HCT116 (cell line): ENCODE results near the gene VMP1. TPM values are rescaled to one million over a fixed set of nuclear protein-coding genes. Genes with fewer than 3 reads are reported as not detected.

Experiments used
- ATAC-seq: fragments of 200-7000 bp; cut with Tn5 transposase; 2 replicates; pipeline ENCODE4 v1.9.1; 2020; ENCODE audit warnings: mild to moderate bottlenecking, moderate library complexity
- BruUV-seq: library from RNA; stranded (reverse); fragments of 400-500 nt; replicated peaks from 2 replicates; lab custom pipeline; 2021; lab: Mats Ljungman, UMichigan
- CTCF ChIA-PET: fragments of 300-600 bp; sonication (Branson Sonifier 250); formaldehyde crosslinking; loops from one replicate; lab custom pipeline; 2021; ENCODE audit warnings: antibody characterized with exemption; lab: Charles Lee
- POLR2A ChIA-PET: fragments of 300-600, 350-600 bp; sonication (Branson Sonifier 250); formaldehyde crosslinking; loops from one replicate; lab custom pipeline; 2021; ENCODE audit warnings: antibody characterized with exemption; lab: Charles Lee
- RAD21 ChIA-PET, 2 experiments: fragments of 300-600 bp; sonication (Branson Sonifier 250); formaldehyde crosslinking; loops; one replicate each; lab custom pipeline; 2023; ENCODE audit warnings: low total read pairs in 2 of 2; ENCODE audit not compliant: uncharacterized antibody in 2 of 2, unreplicated experiment in 2 of 2, low non-redundant PET in 1 of 2; lab: Charles Lee
- DNase-seq: peaks from one replicate; pipeline ENCODE4 v3.0.0-alpha.2; 2010; ENCODE audit warnings: low read depth, low spot score
- H2AFZ ChIP-seq: fragments of 200-600 bp; shearing (Covaris generic), sonication (generic); 2 replicates; pipeline ENCODE4 v1.6.1; 2017; ENCODE audit warnings: low read depth, mixed run types, mixed read lengths, antibody characterized with exemption, low read length; ENCODE audit not compliant: poor library complexity, severe bottlenecking
- H3K27ac ChIP-seq: 2 replicates; pipeline ENCODE4 v1.5.1; 2012; ENCODE audit warnings: low read depth, low read length
- H3K27me3 ChIP-seq: fragments of 200-600 bp; sonication (generic); 2 replicates; pipeline ENCODE4 v1.6.1; 2016; ENCODE audit warnings: mixed run types, low read length, mixed read lengths; ENCODE audit not compliant: insufficient read depth
- H3K36me3 ChIP-seq, 2 experiments: fragments of 200-500 bp in 1 of 2; fragments of 200-600 bp in 1 of 2; sonication (Bioruptor generic) in 1 of 2; sonication (generic) in 1 of 2; 2 replicates each; pipeline versions ENCODE4 v1.5.1 to v1.6.1; 2014 to 2016; ENCODE audit warnings: low read length in 2 of 2, inconsistent platforms in 1 of 2, mixed read lengths in 1 of 2, mixed run types in 1 of 2; ENCODE audit not compliant: insufficient read depth in 2 of 2, control insufficient read depth in 1 of 2
- H3K4me1 ChIP-seq, 2 experiments: fragments of 200-600 bp in 1 of 2; sonication (generic) in 1 of 2; 2 replicates each; pipeline versions ENCODE4 v1.5.1 to v1.6.1; 2012 to 2017; ENCODE audit warnings: low read length in 2 of 2, inconsistent platforms in 1 of 2, mild to moderate bottlenecking in 1 of 2, mixed read lengths in 1 of 2, mixed run types in 1 of 2, moderate library complexity in 1 of 2; ENCODE audit not compliant: insufficient read depth in 2 of 2, control insufficient read depth in 1 of 2
- H3K4me2 ChIP-seq: fragments of 200-600 bp; sonication (generic); 2 replicates; pipeline ENCODE4 v1.6.1; 2017; ENCODE audit warnings: mixed run types, low read length, mixed read lengths
- H3K4me3 ChIP-seq, 2 experiments: fragments of 200-600 bp in 1 of 2; sonication (generic) in 1 of 2; replicated peaks in 1 of 2; 2 replicates each; pipeline ENCODE4 v1.5.1; 2011 to 2016; ENCODE audit warnings: low read length in 2 of 2, control low read depth in 1 of 2, low read depth in 1 of 2, mild to moderate bottlenecking in 1 of 2, mixed read lengths in 1 of 2, mixed run types in 1 of 2
- H3K79me2 ChIP-seq: fragments of 200-600 bp; sonication (generic); 2 replicates; pipeline ENCODE4 v1.6.1; 2017; ENCODE audit warnings: mild to moderate bottlenecking, mixed run types, low read length, moderate library complexity, mixed read lengths; ENCODE audit not compliant: insufficient read depth
- H3K9ac ChIP-seq: fragments of 200-600 bp; sonication (generic); 2 replicates; pipeline ENCODE4 v1.6.1; 2016; ENCODE audit warnings: low read length, mixed read lengths
- H3K9me2 ChIP-seq: fragments of 200-600 bp; sonication (generic), shearing (Covaris generic); 2 replicates; pipeline ENCODE4 v1.6.1; 2017; ENCODE audit warnings: mixed run types, mild to moderate bottlenecking, moderate library complexity; ENCODE audit not compliant: insufficient read depth
- H3K9me3 ChIP-seq, 2 experiments: fragments of 200-500 bp in 1 of 2; fragments of 200-600 bp in 1 of 2; sonication (Bioruptor generic) in 1 of 2; sonication (generic) in 1 of 2; 2 replicates each; pipeline ENCODE4 v1.6.1; 2014 to 2017; ENCODE audit warnings: low read length in 2 of 2, mixed read lengths in 2 of 2, inconsistent platforms in 1 of 2, low read depth in 1 of 2, mild to moderate bottlenecking in 1 of 2, mixed run types in 1 of 2, moderate library complexity in 1 of 2; ENCODE audit not compliant: control insufficient read depth in 1 of 2, insufficient read depth in 1 of 2
- H4K20me1 ChIP-seq: fragments of 200-600 bp; sonication (generic), shearing (Covaris generic); 2 replicates; pipeline ENCODE4 v1.6.1; 2017; ENCODE audit warnings: mixed run types, mild to moderate bottlenecking, moderate library complexity; ENCODE audit not compliant: insufficient read depth
- ATF3 ChIP-seq: IDR thresholded peaks from 2 replicates; pipeline ENCODE4 v1.6.1; 2012
- CBX3 ChIP-seq: IDR thresholded peaks from 2 replicates; pipeline ENCODE4 v1.6.1; 2012; ENCODE audit warnings: low read depth
- CEBPB ChIP-seq: IDR thresholded peaks from 2 replicates; pipeline ENCODE4 v1.6.1; 2012; ENCODE audit warnings: low read depth
- CTCF ChIP-seq, 3 experiments: fragments of 200-600 bp in 1 of 3; sonication (generic) in 1 of 3; IDR thresholded peaks in 2 of 3; conservative IDR thresholded peaks in 1 of 3; 2 replicates each; pipeline ENCODE4 v1.5.1; 2012 to 2017; ENCODE audit warnings: low read depth in 2 of 3, low read length in 2 of 3, antibody characterized with exemption in 1 of 3, borderline replicate concordance in 1 of 3, control low read depth in 1 of 3, mild to moderate bottlenecking in 1 of 3, mixed read lengths in 1 of 3, mixed run types in 1 of 3, moderate library complexity in 1 of 3; ENCODE audit not compliant: insufficient read depth in 1 of 3
- EGR1 ChIP-seq: IDR thresholded peaks from 2 replicates; pipeline ENCODE4 v1.6.1; 2012; ENCODE audit warnings: low read depth
- ELF1 ChIP-seq: IDR thresholded peaks from 2 replicates; pipeline ENCODE4 v1.6.1; 2012; ENCODE audit warnings: low read depth, borderline replicate concordance
- EZH2 ChIP-seq: fragments of 200-600 bp; sonication (generic); IDR thresholded peaks from 2 replicates; pipeline ENCODE4 v1.6.1; 2017; ENCODE audit warnings: antibody characterized with exemption, mixed run types
- EZH2phosphoT487 ChIP-seq: fragments of 200-600 bp; IDR thresholded peaks from 2 replicates; pipeline ENCODE4 v1.6.1; 2018; ENCODE audit warnings: antibody characterized with exemption, borderline replicate concordance
- FOSL1 ChIP-seq: IDR thresholded peaks from 2 replicates; pipeline ENCODE4 v1.6.1; 2012; ENCODE audit warnings: low read depth
- JUND ChIP-seq: IDR thresholded peaks from 2 replicates; pipeline ENCODE4 v1.6.1; 2012
- MAX ChIP-seq: IDR thresholded peaks from 2 replicates; pipeline ENCODE4 v1.6.1; 2012
- POLR2AphosphoS5 ChIP-seq: IDR thresholded peaks from 2 replicates; pipeline ENCODE4 v1.6.1; 2011; ENCODE audit warnings: mild to moderate bottlenecking, low read depth, low read length, moderate library complexity
- RAD21 ChIP-seq: IDR thresholded peaks from 2 replicates; pipeline ENCODE4 v1.6.1; 2012; ENCODE audit warnings: low read depth, mild to moderate bottlenecking
- REST ChIP-seq: IDR thresholded peaks from 2 replicates; pipeline ENCODE4 v1.6.1; 2012; ENCODE audit warnings: low read depth
- SIN3A ChIP-seq: IDR thresholded peaks from 2 replicates; pipeline ENCODE4 v1.6.1; 2012; ENCODE audit warnings: low read depth
- SP1 ChIP-seq: IDR thresholded peaks from 2 replicates; pipeline ENCODE4 v1.6.1; 2012; ENCODE audit warnings: low read depth
- SRF ChIP-seq: IDR thresholded peaks from 2 replicates; pipeline ENCODE4 v1.6.1; 2012; ENCODE audit warnings: low read depth
- TCF7L2 ChIP-seq: IDR thresholded peaks from 2 replicates; pipeline ENCODE4 v1.7.0; 2011; ENCODE audit warnings: borderline replicate concordance, inconsistent platforms; ENCODE audit not compliant: insufficient read depth, insufficient read length; ENCODE audit errors: extremely low read depth
- ZBTB33 ChIP-seq: IDR thresholded peaks from 2 replicates; pipeline ENCODE4 v1.6.1; 2011; ENCODE audit warnings: mild to moderate bottlenecking, low read length, moderate library complexity; ENCODE audit not compliant: insufficient replicate concordance; ENCODE audit errors: extremely low read depth
- ZFX ChIP-seq: fragments of 450-650 bp; IDR thresholded peaks from 2 replicates; pipeline ENCODE4 v1.6.1; 2017
- ZNF274 ChIP-seq: fragments of 200-500 bp; sonication (Bioruptor generic); IDR thresholded peaks from 2 replicates; pipeline ENCODE4 v1.6.1; 2014; ENCODE audit warnings: mild to moderate bottlenecking, low read depth, low read length, inconsistent platforms
- intact Hi-C: fragments of 100-400 bp; cut with micrococcal nuclease; formaldehyde crosslinking; loops from 2 replicates; pipeline ENCODE4 v1.10.0; 2022
- total RNA-seq: library from RNA; stranded (reverse); gene quantifications from one replicate; pipeline ENCODE4 v1.2.1, GENCODE V29; 2021; ENCODE audit not compliant: unreplicated experiment

The VMP1 gene
- total RNA-seq, 1 experiment from 2014 or later = 366 TPM

- intact Hi-C loops = no loop called here
- DNase-seq (no peak), ATAC-seq (peak; percentile 25; the same call in 1 of the 2 replicates)
- peak overlapping the region; percentile 60 for H3K4me2 ChIP-seq
- no peaks in the 10 kb centered on the region for H3K9me2 ChIP-seq
- H4K20me1 ChIP-seq = no peaks in the 10 kb centered on the region
- no peak overlapping the region for H2AFZ ChIP-seq
- peak overlapping the region; percentile 84 for H3K27ac ChIP-seq
- H3K36me3 ChIP-seq = peaks cover 0 to 30% of the 10 kb centered on the region in 2 experiments; a peak in 2 of 4 replicates
- no TSS peak for BruUV-seq
- ChIA-PET POLR2A (interaction anchor here (1.5 to 9.8 kb wide), 3 partner anchors 19 to 77 kb away, joined by 8 to 132 read pairs (median 8); no protein-coding TSS in a partner anchor), RAD21 (no interaction called here), CTCF (interaction anchor here (1.1 to 3.5 kb wide), 2 partner anchors 11 kb away, joined by 5 to 14 read pairs; no protein-coding TSS in a partner anchor)
- no peak overlapping the region for H3K4me3 ChIP-seq
- H3K4me1 ChIP-seq = peaks cover 53 to 74% of the 10 kb centered on the region in 2 experiments
- H3K9me3 ChIP-seq = no peaks in the 10 kb centered on the region; a peak in 1 of 4 replicates
- H3K9ac ChIP-seq = peak overlapping the region; percentile 66
- H3K79me2 ChIP-seq = peaks cover 40% of the 10 kb centered on the region
- no peaks in the 10 kb centered on the region for H3K27me3 ChIP-seq
- TF ChIP-seq POLR2AphosphoS5 = no peak
- TF ChIP-seq EZH2phosphoT487 = no peak
- no peak for TF ChIP-seq ZBTB33
- peak; percentile 38; the same call in 1 of the 2 replicates for TF ChIP-seq FOSL1
- peak; percentile 48; the same call in 1 of the 2 replicates for TF ChIP-seq CEBPB
- no peak for TF ChIP-seq ATF3
- no peak for TF ChIP-seq SRF
- no peak for TF ChIP-seq REST
- TF ChIP-seq CBX3 = no peak
- no peak for TF ChIP-seq TCF7L2
- peak; percentile 38; the same call in 1 of the 2 replicates for TF ChIP-seq JUND
- no peak; the same call in 1 of the 2 replicates for TF ChIP-seq RAD21
- TF ChIP-seq ZFX = no peak
- TF ChIP-seq ZNF274 = no peak
- no peak for TF ChIP-seq EZH2
- TF ChIP-seq ELF1 = no peak
- no peak for TF ChIP-seq CTCF (IDR thresholded peaks at IDR 0.05 in 2 of 3, conservative IDR thresholded peaks at IDR 0.05 in 1 of 3; ENCODE audit: borderline replicate concordance in 1 of 3, insufficient read depth in 1 of 3, low read depth in 2 of 3, low read length in 2 of 3)
- TF ChIP-seq SP1 = peak; percentile 62; the same call in 1 of the 2 replicates
- TF ChIP-seq MAX = no peak
- no peak; the same call in 1 of the 2 replicates for TF ChIP-seq EGR1
- TF ChIP-seq SIN3A = no peak
Observed at GRCh38 chr17:59763861-59764260, 56.4 kb downstream of the VMP1 start.
